Astrocyte (in vitro differentiated cells and primary cell): ENCODE results near the gene KDM1B. TPM values are rescaled to one million over a fixed set of nuclear protein-coding genes. Genes with fewer than 3 reads are reported as not detected.

ENCODE experiments used
- DNase-seq: peaks from one replicate; pipeline ENCODE4 v3.0.0-alpha.2; 2010; ENCODE audit warnings: low read depth
- FAIRE-seq: peaks from 2 replicates; lab custom pipeline; 2011; peaks lifted over from hg19 to GRCh38; lab: Jason Lieb, UNC
- H2AFZ ChIP-seq: 2 replicates; pipeline ENCODE4 v1.6.0; 2012; ENCODE audit warnings: low read depth, low read length, inconsistent platforms
- H3K27ac ChIP-seq: 2 replicates; pipeline ENCODE4 v1.5.1; 2011; ENCODE audit warnings: low read depth, low read length, inconsistent platforms
- H3K27me3 ChIP-seq: 2 replicates; pipeline ENCODE4 v1.6.0; 2011; ENCODE audit warnings: low read length, inconsistent platforms; ENCODE audit not compliant: insufficient read depth
- H3K36me3 ChIP-seq: 2 replicates; pipeline ENCODE4 v1.5.1; 2011; ENCODE audit warnings: low read length, inconsistent platforms; ENCODE audit not compliant: insufficient read depth
- H3K4me1 ChIP-seq: 2 replicates; pipeline ENCODE4 v1.5.1; 2011; ENCODE audit warnings: low read length, inconsistent platforms; ENCODE audit not compliant: insufficient read depth
- H3K4me2 ChIP-seq: 2 replicates; pipeline ENCODE4 v1.6.0; 2012; ENCODE audit warnings: low read length, inconsistent platforms
- H3K4me3 ChIP-seq: 2 replicates; pipeline ENCODE4 v1.5.1; 2011; ENCODE audit warnings: low read depth, mild to moderate bottlenecking, low read length, inconsistent platforms; ENCODE audit not compliant: insufficient read depth
- H3K79me2 ChIP-seq: 2 replicates; pipeline ENCODE4 v1.6.0; 2012; ENCODE audit warnings: mild to moderate bottlenecking, low read length, inconsistent platforms; ENCODE audit not compliant: insufficient read depth
- H3K9ac ChIP-seq: 2 replicates; pipeline ENCODE4 v1.6.0; 2012; ENCODE audit warnings: mild to moderate bottlenecking, low read length, inconsistent platforms
- H3K9me3 ChIP-seq: 2 replicates; pipeline ENCODE4 v1.5.1; 2012; ENCODE audit warnings: low read depth, mild to moderate bottlenecking, low read length, inconsistent platforms; ENCODE audit not compliant: insufficient read depth
- H4K20me1 ChIP-seq: 2 replicates; pipeline ENCODE4 v1.6.0; 2012; ENCODE audit warnings: low read length, inconsistent platforms; ENCODE audit not compliant: insufficient read depth
- H3K27ac Mint-ChIP-seq: one replicate; pipeline ENCODE4 v1.8.0; 2021; ENCODE audit warnings: mild to moderate bottlenecking, mixed read lengths; ENCODE audit not compliant: unreplicated experiment
- H3K27me3 Mint-ChIP-seq: one replicate; pipeline ENCODE4 v1.8.0; 2021; ENCODE audit warnings: low read depth, mixed read lengths; ENCODE audit not compliant: unreplicated experiment
- H3K36me3 Mint-ChIP-seq: one replicate; pipeline ENCODE4 v1.8.0; 2021; ENCODE audit warnings: low read depth, mixed read lengths; ENCODE audit not compliant: unreplicated experiment
- H3K4me1 Mint-ChIP-seq: one replicate; pipeline ENCODE4 v1.8.0; 2021; ENCODE audit warnings: low read depth, mixed read lengths; ENCODE audit not compliant: unreplicated experiment
- H3K4me3 Mint-ChIP-seq: one replicate; pipeline ENCODE4 v1.8.0; 2021; ENCODE audit warnings: mild to moderate bottlenecking, moderate library complexity, mixed read lengths; ENCODE audit not compliant: unreplicated experiment
- H3K9me3 Mint-ChIP-seq: one replicate; pipeline ENCODE4 v1.8.0; 2021; ENCODE audit warnings: mild to moderate bottlenecking, mixed read lengths; ENCODE audit not compliant: unreplicated experiment
- CTCF ChIP-seq: IDR thresholded peaks from 2 replicates; pipeline ENCODE4 v1.5.1; 2011; ENCODE audit warnings: low read depth, mild to moderate bottlenecking, inconsistent platforms, low read length, moderate library complexity; ENCODE audit not compliant: insufficient read depth
- EZH2 ChIP-seq: IDR thresholded peaks from 2 replicates; pipeline ENCODE4 v1.6.1; 2012; ENCODE audit warnings: mild to moderate bottlenecking, low read length, inconsistent platforms; ENCODE audit not compliant: insufficient read depth
- total RNA-seq: library from RNA; stranded (reverse); gene quantifications from 2 replicates; pipeline ENCODE4 v1.2.1, GENCODE V29; 2021

KDM1B gene
- total RNA-seq, 1 donor from 2014 or later: 16.5 TPM

GRCh38 chr6:18245642-18246041 lies 90.4 kb downstream of the KDM1B start:
- no peak overlapping the region for H3K4me2 ChIP-seq
- H3K27me3 ChIP-seq: no peaks in the 10 kb centered on the region
- no peak overlapping the region for H3K4me3 Mint-ChIP-seq
- H3K27ac ChIP-seq: no peak overlapping the region
- H3K36me3 Mint-ChIP-seq: peaks cover 13% of the 10 kb centered on the region
- H3K27ac Mint-ChIP-seq: no peak overlapping the region
- H4K20me1 ChIP-seq: no peaks in the 10 kb centered on the region
- H3K4me1 ChIP-seq: peaks cover 10% of the 10 kb centered on the region
- H3K79me2 ChIP-seq: peaks cover 60% of the 10 kb centered on the region
- H3K9me3 Mint-ChIP-seq: no peaks in the 10 kb centered on the region
- TF ChIP-seq EZH2 (no peak), CTCF (no peak)
- H3K4me1 Mint-ChIP-seq: peaks cover 14% of the 10 kb centered on the region
- no peaks in the 10 kb centered on the region for H3K27me3 Mint-ChIP-seq
- no peak overlapping the region for H3K4me3 ChIP-seq
- no peaks in the 10 kb centered on the region for H3K9me3 ChIP-seq
- peaks cover 13% of the 10 kb centered on the region for H3K36me3 ChIP-seq
- H2AFZ ChIP-seq: no peak overlapping the region
- no peak overlapping the region for H3K9ac ChIP-seq
- DNase-seq (no peak), FAIRE-seq (no peak)

GRCh38 chr6:18246205-18246604 lies 91.0 kb downstream of the KDM1B start:
- Mint-ChIP-seq H3K9me3 (no peaks in the 10 kb centered on the region), H3K27me3 (no peaks in the 10 kb centered on the region), H3K36me3 (peaks cover 13% of the 10 kb centered on the region), H3K4me3 (no peak overlapping the region), H3K4me1 (peaks cover 14% of the 10 kb centered on the region), H3K27ac (no peak overlapping the region)
- H3K36me3 ChIP-seq: peaks cover 13% of the 10 kb centered on the region
- no peak overlapping the region for H3K4me2 ChIP-seq
- FAIRE-seq (no peak), DNase-seq (no peak)
- TF ChIP-seq CTCF (no peak), EZH2 (no peak)
- no peak overlapping the region for H3K4me3 ChIP-seq
- no peak overlapping the region for H3K27ac ChIP-seq
- no peak overlapping the region for H2AFZ ChIP-seq
- H3K79me2 ChIP-seq: peaks cover 63% of the 10 kb centered on the region
- H3K9me3 ChIP-seq: no peaks in the 10 kb centered on the region
- no peaks in the 10 kb centered on the region for H3K27me3 ChIP-seq
- H4K20me1 ChIP-seq: no peaks in the 10 kb centered on the region
- peaks cover 10% of the 10 kb centered on the region for H3K4me1 ChIP-seq
- H3K9ac ChIP-seq: no peak overlapping the region

- H3K4me3 Mint-ChIP-seq: no peak overlapping the region
- H3K4me1 Mint-ChIP-seq: peaks cover 9% of the 10 kb centered on the region
- no peak overlapping the region for H3K27ac Mint-ChIP-seq
- H3K9me3 ChIP-seq: no peaks in the 10 kb centered on the region
- no peak for DNase-seq
- H3K27ac ChIP-seq: no peak overlapping the region
- H3K9me3 Mint-ChIP-seq: no peaks in the 10 kb centered on the region
- peaks cover 13% of the 10 kb centered on the region for H3K36me3 Mint-ChIP-seq
- H3K27me3 ChIP-seq: no peaks in the 10 kb centered on the region
- peaks cover 64% of the 10 kb centered on the region for H3K79me2 ChIP-seq
- FAIRE-seq: peak; percentile 20
- H3K9ac ChIP-seq: no peak overlapping the region
- H3K4me1 ChIP-seq: peaks cover 8% of the 10 kb centered on the region
- TF ChIP-seq EZH2 (no peak), CTCF (no peak)
- H2AFZ ChIP-seq: no peak overlapping the region
- H4K20me1 ChIP-seq: no peaks in the 10 kb centered on the region
- H3K4me3 ChIP-seq: no peak overlapping the region
- peaks cover 13% of the 10 kb centered on the region for H3K36me3 ChIP-seq
- H3K27me3 Mint-ChIP-seq: no peaks in the 10 kb centered on the region
- no peak overlapping the region for H3K4me2 ChIP-seq
These were observed 91.8 kb downstream of the KDM1B start for GRCh38 chr6:18247002-18247401.
